NCI-H1048 (cell line): ENCODE measurements around the gene SLC25A20.
"Not testable (repeated sequence)": the region's sequence is repeated elsewhere in the genome, so short reads cannot be mapped to it uniquely, and the experiment has no call there.

Experiments used
- DNase-seq: peaks from one replicate; lab custom pipeline; 2025; lab: John Stamatoyannopoulos, UW

Gene SLC25A20

DNA sequence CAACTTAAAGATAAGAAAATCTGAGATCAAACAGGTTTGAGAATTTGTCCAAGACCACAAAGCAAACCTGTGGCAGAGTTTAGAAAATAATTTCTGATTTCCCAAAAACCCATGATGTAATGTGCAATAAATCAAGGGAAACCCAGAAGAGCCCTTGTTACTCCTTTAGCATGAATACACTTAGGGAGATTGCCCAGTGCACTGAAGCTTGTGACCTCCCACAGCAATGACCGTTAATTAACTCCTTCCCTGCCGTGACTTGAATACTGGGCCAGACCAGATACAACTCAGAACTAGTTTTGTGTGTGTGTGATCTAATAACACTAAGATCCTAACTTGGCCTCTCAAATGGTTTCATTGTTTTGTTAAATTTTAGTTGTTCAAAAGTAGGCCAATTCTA, 53.5 kb downstream of the SLC25A20 start:
- DNase-seq, result no peak

DNA sequence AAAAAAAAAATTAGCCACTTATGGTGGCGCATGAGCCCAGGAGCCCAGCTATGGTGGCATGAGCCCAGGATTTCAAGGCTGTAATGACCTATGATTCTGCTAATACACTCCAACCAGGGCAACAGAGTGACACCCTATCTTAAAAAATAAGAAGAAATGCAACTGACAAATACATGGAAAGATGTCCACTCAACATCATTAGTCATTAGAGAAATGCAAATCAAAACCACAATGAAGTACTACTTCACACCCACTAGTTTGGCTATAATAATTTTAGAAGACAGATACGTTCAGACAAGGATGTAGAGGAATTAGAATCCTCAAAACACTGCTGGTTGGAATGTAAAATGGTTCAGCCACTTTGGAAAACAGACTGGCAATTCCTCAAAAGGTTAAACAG, 61.5 kb downstream of the SLC25A20 start:
- DNase-seq, result no peak

DNA sequence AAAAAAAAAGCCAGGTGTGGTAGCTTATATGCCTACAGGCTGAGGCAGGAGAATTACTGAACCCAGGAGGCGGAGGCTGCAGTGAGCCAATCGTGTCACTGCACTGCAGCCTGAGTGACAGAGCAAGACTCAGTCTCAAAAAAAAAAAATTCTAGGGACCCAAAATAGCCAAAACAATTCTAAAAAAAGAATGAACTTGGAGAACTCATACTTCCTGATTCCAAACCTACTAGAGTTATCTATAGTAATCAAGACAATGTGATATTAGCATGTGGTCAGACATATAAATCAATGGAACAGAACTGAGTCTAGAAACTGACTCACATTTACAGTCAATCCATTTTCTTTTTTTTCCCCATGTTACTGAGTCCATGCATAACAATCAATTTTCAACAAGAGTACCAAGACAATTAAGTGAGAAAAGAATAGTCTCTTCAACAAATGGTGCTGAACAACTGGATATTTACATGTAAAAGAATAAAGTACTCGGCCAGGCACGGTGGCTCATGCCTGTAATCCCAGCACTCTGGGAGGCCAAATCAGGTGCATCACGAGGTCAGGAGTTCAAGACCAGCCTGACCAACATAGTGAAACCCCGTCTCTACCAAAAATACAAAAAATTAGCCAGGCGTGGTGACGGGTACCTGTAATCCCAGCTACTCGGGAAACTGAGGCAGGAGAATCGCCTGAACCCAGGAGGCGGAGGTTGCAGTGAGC, 62.9 kb downstream of the SLC25A20 start:
- DNase-seq, result no peak

DNA sequence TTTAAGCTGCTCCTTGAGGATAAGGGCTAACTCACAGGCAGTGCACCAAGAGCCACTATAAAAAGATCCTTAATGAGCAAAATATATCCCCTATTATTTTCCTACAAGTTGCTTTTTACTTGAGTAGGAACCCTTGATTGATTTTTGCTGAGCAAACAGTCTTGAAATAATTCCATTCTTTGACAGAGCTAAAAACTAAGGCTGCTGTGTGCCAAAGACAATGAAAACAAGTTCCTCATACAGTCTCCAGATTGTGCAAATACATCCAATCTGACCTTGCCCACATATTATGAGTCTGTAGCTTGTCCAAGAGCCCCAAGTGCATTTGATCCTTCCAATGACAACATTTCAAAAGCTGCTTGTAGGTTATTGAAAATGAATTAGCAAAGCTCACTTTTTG, 66.0 kb downstream of the SLC25A20 start:
- no peak for DNase-seq

DNA sequence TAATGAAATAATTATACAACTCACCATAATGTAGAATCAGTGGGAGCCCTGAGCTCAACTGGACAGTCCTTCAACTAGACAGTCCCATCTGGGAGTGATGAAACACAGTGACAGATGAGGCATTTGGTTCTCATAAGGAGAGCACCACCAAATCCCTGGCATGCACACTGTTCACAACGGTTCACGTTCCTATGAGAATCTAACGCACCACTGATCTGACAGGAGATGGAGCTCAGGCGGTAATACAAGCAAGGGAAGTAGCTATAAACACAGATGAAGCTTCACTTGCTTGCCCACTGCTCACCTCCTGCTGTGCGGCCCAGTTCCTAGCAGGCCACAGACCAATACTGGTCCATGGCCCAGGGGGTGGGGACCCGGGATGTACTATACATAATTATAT, 68.0 kb downstream of the SLC25A20 start:
- no peak for DNase-seq

DNA sequence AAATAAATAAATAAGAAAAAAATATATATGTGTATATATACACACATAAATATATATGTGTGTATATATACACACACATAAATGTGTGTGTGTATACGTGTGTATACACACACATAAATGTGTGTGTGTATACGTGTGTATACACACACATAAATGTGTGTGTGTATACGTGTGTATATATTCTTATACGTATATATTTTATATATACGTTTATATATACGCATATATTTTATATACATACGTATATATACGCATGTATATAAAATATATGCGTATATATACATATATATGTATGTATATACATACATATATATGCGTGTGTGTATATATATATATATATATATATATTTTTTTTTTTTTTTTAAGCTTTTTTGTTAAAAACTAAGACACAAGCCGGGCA, 69.2 kb downstream of the SLC25A20 start:
- not testable (repeated sequence) for DNase-seq

DNA sequence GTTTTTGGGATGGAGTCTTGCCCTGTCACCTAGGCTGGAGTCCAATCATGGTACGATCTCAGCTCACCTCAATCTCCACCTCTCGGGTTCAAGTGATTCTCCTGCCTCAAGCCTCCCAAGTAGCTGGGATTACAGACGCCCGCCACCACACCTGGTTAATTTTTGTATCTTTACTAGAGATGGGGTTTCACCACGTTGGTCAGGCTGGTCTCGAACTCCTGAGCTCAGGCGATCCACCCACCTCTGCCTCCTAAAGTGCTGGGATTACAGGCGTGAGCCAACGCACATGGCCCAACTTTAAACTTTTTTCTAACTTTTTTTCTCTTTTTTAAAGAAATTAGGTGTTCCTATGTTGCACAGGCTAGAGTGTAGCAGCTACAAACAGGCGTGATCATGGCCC, 70.8 kb downstream of the SLC25A20 start:
- DNase-seq, result not testable (repeated sequence)

DNA sequence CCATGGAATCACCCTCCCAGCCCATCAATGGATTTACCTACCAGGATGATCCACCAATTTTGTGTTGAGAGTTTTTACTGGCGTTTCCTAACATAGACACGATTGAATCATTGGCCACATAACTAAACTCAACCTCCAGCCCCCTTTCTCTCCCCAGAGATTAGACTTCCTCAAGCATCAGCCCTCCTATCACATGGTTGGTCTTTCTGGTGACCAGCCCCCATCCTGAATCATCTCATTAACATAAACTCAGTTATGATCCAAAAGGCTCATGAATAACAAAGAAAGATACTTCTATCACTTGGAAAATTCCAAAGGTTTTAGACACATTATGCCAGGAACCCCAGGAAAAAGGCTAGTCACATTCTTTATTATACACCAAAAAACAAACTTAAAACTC, 72.2 kb downstream of the SLC25A20 start:
- no peak for DNase-seq

- no peak for DNase-seq
These were observed 77.9 kb downstream of the SLC25A20 start for GRCh38 chr3:48820612-48821324.

- no peak for DNase-seq
These were observed 79.2 kb downstream of the SLC25A20 start for GRCh38 chr3:48819234-48820221.

DNA sequence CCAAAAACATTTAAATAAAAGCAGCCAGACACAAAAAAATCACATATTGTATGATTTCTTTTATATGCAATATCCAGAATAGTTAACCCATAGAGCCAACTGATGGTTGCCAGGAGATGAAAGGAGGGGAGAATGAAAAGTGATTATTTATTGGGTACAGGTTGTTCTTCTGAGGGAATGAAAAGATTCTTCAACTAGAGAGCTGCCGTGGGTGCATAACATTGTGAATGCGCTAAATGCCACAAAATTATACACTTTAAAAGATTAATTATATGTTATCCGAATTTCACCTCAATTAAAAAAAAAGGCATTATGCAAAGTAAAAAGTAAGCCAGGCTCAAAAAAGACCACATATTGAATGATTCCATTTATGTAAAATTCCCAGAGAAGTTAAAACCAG, 87.2 kb downstream of the SLC25A20 start:
- DNase-seq, result no peak
